PC-3 (cell line): ENCODE data around the gene TSTD1.

Experiments
- EZH2phosphoT487 ChIP-seq: fragments of 300-600 bp; sonication (generic); IDR thresholded peaks from 2 replicates; pipeline ENCODE4 v1.6.1; 2018; ENCODE audit warnings: mild to moderate bottlenecking, antibody characterized with exemption, low read length, borderline replicate concordance
- TF ChIP-seq, protein P1 (sequence below): fragments of 300-600 bp; sonication (generic); conservative IDR thresholded peaks from 2 replicates; pipeline ENCODE4 v1.5.1; 2017; ENCODE audit warnings: antibody characterized with exemption, low read depth, mild to moderate bottlenecking, low read length

DNA sequence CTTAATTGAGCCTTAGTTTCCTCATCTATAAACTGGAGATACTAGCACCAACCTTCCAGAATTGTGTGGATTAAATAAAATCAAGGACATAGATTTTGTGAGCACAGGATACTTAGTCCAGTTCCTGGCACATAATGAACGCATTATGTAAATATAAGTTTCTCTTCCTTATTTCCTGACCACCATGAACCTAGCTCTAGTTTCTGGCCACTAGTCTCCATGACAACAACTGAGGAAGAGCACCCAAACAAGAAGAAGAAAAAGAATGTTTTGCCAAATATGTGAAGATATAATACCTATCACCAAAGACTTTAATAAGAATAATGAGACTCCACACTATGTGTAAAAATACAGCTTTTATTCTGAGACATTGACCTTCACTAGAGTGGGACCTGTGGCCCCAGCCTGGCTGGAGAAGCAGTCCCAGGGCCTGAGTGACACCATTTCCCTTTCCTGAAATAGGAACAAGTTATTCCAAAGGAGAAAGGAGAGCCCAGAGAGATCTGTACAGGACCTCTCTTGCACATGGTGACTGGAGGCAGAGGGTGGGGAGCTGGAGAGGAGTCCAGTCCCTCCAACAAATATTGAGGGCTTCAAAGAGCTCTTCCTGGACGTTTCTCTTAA is 8.0 kb upstream of the TSTD1 start:
- TF ChIP-seq EZH2phosphoT487, result no peak
- TF ChIP-seq, protein P1, sequence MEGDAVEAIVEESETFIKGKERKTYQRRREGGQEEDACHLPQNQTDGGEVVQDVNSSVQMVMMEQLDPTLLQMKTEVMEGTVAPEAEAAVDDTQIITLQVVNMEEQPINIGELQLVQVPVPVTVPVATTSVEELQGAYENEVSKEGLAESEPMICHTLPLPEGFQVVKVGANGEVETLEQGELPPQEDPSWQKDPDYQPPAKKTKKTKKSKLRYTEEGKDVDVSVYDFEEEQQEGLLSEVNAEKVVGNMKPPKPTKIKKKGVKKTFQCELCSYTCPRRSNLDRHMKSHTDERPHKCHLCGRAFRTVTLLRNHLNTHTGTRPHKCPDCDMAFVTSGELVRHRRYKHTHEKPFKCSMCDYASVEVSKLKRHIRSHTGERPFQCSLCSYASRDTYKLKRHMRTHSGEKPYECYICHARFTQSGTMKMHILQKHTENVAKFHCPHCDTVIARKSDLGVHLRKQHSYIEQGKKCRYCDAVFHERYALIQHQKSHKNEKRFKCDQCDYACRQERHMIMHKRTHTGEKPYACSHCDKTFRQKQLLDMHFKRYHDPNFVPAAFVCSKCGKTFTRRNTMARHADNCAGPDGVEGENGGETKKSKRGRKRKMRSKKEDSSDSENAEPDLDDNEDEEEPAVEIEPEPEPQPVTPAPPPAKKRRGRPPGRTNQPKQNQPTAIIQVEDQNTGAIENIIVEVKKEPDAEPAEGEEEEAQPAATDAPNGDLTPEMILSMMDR, result no peak
